Measurements from ENCODE around the gene GPX4. TPM values are rescaled to one million over a fixed set of nuclear protein-coding genes. Genes with fewer than 3 reads are reported as not detected.
"Not testable (repeated sequence)": the region's sequence is repeated elsewhere in the genome, so short reads cannot be mapped to it uniquely, and the experiment has no call there.

The GPX4 gene
- total RNA-seq, 1 experiment from 2014 or later = 355 TPM

DNA sequence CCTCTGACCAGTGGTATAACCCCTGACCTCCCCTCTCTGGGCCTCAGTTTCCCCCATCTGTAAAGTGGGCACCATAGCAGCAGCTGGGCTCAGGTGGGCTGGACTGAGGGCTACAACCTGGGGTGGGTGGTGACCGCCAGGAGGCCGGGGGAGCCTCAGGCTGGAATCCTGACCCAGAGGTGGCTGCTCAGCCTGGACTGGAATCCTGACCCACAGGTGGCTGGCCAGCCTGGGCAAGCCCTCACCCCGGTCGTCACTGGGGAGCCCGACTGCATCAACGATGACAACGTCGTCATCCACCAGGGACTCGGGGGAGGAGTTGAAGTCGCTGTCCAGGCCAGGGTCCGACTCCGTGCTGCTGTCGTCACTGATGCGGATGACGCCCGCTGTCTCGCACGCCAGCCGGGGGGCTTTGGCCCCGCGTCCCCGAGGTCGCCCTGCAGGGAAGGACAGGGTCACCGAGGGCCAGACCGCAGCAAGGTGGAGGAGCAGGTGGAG is 10.2 kb downstream of the GPX4 start:
- Histone ChIP-seq H3K79me1 (ENCODE audit: insufficient read depth, low read depth, low read length, poor library complexity, severe bottlenecking) (no peaks in the 10 kb centered on the region), H3K4me2 (ENCODE audit: insufficient read depth, insufficient read length, low read length) (no peak overlapping the region), H2AFZ (ENCODE audit: low read length) (no peak overlapping the region), H4K20me1 (ENCODE audit: control insufficient read depth, insufficient read depth, insufficient read length) (no peaks in the 10 kb centered on the region), H2BK15ac (ENCODE audit: low read depth, low read length) (no peak overlapping the region), H3K4me1 (ENCODE audit: insufficient read depth, low read length) (no peaks in the 10 kb centered on the region), H2BK120ac (ENCODE audit: low read depth, low read length, poor library complexity, severe bottlenecking) (no peak overlapping the region), H2BK12ac (ENCODE audit: insufficient read length, low read depth, low read length) (no peak overlapping the region), H2BK5ac (ENCODE audit: insufficient read length, low read length) (no peak overlapping the region), H3K27me3 (ENCODE audit: insufficient read depth, low read length) (no peaks in the 10 kb centered on the region), H2AK5ac (ENCODE audit: insufficient read length, low read length) (no peak overlapping the region), H3K4ac (ENCODE audit: low read depth, low read length) (no peak overlapping the region), H3K18ac (ENCODE audit: insufficient read length, low read depth, low read length) (no peak overlapping the region), H4K91ac (ENCODE audit: insufficient read length, low read depth, low read length) (no peak overlapping the region), H4K5ac (ENCODE audit: insufficient read length, low read depth, low read length) (no peak overlapping the region), H3K79me2 (ENCODE audit: insufficient read depth, low read length) (no peaks in the 10 kb centered on the region), H3K9me3 (ENCODE audit: control insufficient read depth, low read depth, low read length) (no peaks in the 10 kb centered on the region), H3K23ac (ENCODE audit: insufficient read length, low read depth, low read length) (no peak overlapping the region), H4K8ac (replicated peaks; ENCODE audit: insufficient read length, low read depth, low read length) (no peak overlapping the region), H3K9ac (ENCODE audit: extremely low read depth, insufficient read length, low read length) (no peak overlapping the region), H3K23me2 (ENCODE audit: insufficient read length, low read depth, low read length, poor library complexity, severe bottlenecking) (no peaks in the 10 kb centered on the region), H3K14ac (ENCODE audit: insufficient read depth, low read length) (no peak overlapping the region), H3K56ac (ENCODE audit: insufficient read length, low read depth, low read length) (no peak overlapping the region), H2BK20ac (ENCODE audit: low read depth, low read length, poor library complexity, severe bottlenecking) (no peak overlapping the region), H3K27ac (ENCODE audit: insufficient read length, low read depth, low read length) (no peak overlapping the region), H3T11ph (ENCODE audit: low read length) (no peak overlapping the region)
- WGBS (ENCODE audit: extremely low coverage, insufficient read length, low lambda C conversion rate) = no CpG with 5 or more reads among the region's 25 CpGs
- Mint-ChIP-seq H3K27me3 (ENCODE audit: low read depth) (peaks cover 2% of the 10 kb centered on the region), H3K36me3 (ENCODE audit: insufficient read depth in 1 of 3, low read depth in 3 of 3) (peaks cover 4 to 18% (median 15%) of the 10 kb centered on the region in 3 experiments; a peak in 5 of 7 replicates), H3K9me3 (no peaks in the 10 kb centered on the region), H3K4me3 (no peak overlapping the region), H3K4me1 (peaks cover 0 to 9% of the 10 kb centered on the region in 2 experiments; a peak in 2 of 4 replicates), H3K27ac (no peak overlapping the region)
- TF ChIP-seq, protein P1, sequence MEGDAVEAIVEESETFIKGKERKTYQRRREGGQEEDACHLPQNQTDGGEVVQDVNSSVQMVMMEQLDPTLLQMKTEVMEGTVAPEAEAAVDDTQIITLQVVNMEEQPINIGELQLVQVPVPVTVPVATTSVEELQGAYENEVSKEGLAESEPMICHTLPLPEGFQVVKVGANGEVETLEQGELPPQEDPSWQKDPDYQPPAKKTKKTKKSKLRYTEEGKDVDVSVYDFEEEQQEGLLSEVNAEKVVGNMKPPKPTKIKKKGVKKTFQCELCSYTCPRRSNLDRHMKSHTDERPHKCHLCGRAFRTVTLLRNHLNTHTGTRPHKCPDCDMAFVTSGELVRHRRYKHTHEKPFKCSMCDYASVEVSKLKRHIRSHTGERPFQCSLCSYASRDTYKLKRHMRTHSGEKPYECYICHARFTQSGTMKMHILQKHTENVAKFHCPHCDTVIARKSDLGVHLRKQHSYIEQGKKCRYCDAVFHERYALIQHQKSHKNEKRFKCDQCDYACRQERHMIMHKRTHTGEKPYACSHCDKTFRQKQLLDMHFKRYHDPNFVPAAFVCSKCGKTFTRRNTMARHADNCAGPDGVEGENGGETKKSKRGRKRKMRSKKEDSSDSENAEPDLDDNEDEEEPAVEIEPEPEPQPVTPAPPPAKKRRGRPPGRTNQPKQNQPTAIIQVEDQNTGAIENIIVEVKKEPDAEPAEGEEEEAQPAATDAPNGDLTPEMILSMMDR (conservative IDR thresholded peaks at IDR 0.05) = no peak
- no peak for DNase-seq

DNA sequence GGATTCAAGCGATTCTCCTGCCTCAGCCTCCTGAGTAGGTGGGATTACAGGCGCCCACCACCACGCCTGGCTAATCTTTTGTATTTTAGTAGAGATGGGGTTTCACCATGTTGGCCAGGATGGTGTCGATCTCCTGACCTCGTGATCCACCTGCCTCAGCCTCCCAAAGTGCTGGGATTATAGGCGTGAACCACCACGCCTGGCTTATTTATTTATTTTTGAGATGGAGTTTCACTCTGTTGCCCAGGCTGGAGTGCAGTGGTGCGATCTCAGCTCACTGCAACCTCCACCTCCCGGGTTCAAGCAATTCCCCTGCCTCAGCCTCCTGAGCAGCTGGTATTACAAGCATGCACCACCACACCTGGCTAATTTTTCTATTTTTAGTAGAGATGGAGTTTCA is 10.9 kb downstream of the GPX4 start:
- H3K56ac ChIP-seq (ENCODE audit: insufficient read length, low read depth, low read length); H3K23ac ChIP-seq (ENCODE audit: insufficient read length, low read depth, low read length); H3K9ac ChIP-seq (ENCODE audit: extremely low read depth, insufficient read length, low read length); H3K4me1 Mint-ChIP-seq; H3K27me3 ChIP-seq (ENCODE audit: insufficient read depth, low read length); H3K4me3 Mint-ChIP-seq; H4K8ac ChIP-seq (replicated peaks; ENCODE audit: insufficient read length, low read depth, low read length); H2BK120ac ChIP-seq (ENCODE audit: low read depth, low read length, poor library complexity, severe bottlenecking); H2BK20ac ChIP-seq (ENCODE audit: low read depth, low read length, poor library complexity, severe bottlenecking); H2BK12ac ChIP-seq (ENCODE audit: insufficient read length, low read depth, low read length); H3K27ac ChIP-seq (ENCODE audit: insufficient read length, low read depth, low read length); H3K79me1 ChIP-seq (ENCODE audit: insufficient read depth, low read depth, low read length, poor library complexity, severe bottlenecking); H3K9me3 ChIP-seq (ENCODE audit: control insufficient read depth, low read depth, low read length); H3T11ph ChIP-seq (ENCODE audit: low read length); H2AK5ac ChIP-seq (ENCODE audit: insufficient read length, low read length); H2AFZ ChIP-seq (ENCODE audit: low read length); H3K23me2 ChIP-seq (ENCODE audit: insufficient read length, low read depth, low read length, poor library complexity, severe bottlenecking); H3K9me3 Mint-ChIP-seq; H4K5ac ChIP-seq (ENCODE audit: insufficient read length, low read depth, low read length); H3K14ac ChIP-seq (ENCODE audit: insufficient read depth, low read length); H3K4me2 ChIP-seq (ENCODE audit: insufficient read depth, insufficient read length, low read length); H3K18ac ChIP-seq (ENCODE audit: insufficient read length, low read depth, low read length); H3K79me2 ChIP-seq (ENCODE audit: insufficient read depth, low read length); H3K4me1 ChIP-seq (ENCODE audit: insufficient read depth, low read length); DNase-seq; H4K91ac ChIP-seq (ENCODE audit: insufficient read length, low read depth, low read length); H2BK5ac ChIP-seq (ENCODE audit: insufficient read length, low read length); H4K20me1 ChIP-seq (ENCODE audit: control insufficient read depth, insufficient read depth, insufficient read length); H2BK15ac ChIP-seq (ENCODE audit: low read depth, low read length); H3K27ac Mint-ChIP-seq; H3K4ac ChIP-seq (ENCODE audit: low read depth, low read length); H3K27me3 Mint-ChIP-seq (ENCODE audit: low read depth): not testable (repeated sequence)
- H3K36me3 Mint-ChIP-seq (ENCODE audit: insufficient read depth in 1 of 3, low read depth in 3 of 3) = peaks cover 4 to 18% (median 15%) of the 10 kb centered on the region in 3 experiments; a peak in 5 of 7 replicates
- WGBS (ENCODE audit: extremely low coverage, insufficient read length, low lambda C conversion rate) = no CpG with 5 or more reads among the region's 9 CpGs
